ENCODE results near the gene MRPL41.
"Not testable (repeated sequence)": the region's sequence is repeated elsewhere in the genome, so short reads cannot be mapped to it uniquely, and the experiment has no call there.

MRPL41 gene

GRCh38 chr9:137536594-137537131 is 15.0 kb upstream of the MRPL41 start:
- not testable (repeated sequence) for H3K27me3 ChIP-seq (ENCODE audit: insufficient read depth, poor library complexity, severe bottlenecking); H3K4me3 ChIP-seq (replicated peaks; ENCODE audit: insufficient read depth, low read length); H3K27ac ChIP-seq (replicated peaks)
- TF ChIP-seq SPI1 (IDR thresholded peaks at IDR 0.05; ENCODE audit: borderline replicate concordance, low read depth): peak; percentile 28; the same call in 1 of the 2 replicates
- peak; percentile 32 to 66 for DNase-seq (ENCODE audit: low read depth in 1 of 2, low spot score in 1 of 2)

- no peak for DNase-seq (ENCODE audit: low read depth in 1 of 2, low spot score in 1 of 2)
- Histone ChIP-seq H3K27me3 (ENCODE audit: insufficient read depth, poor library complexity, severe bottlenecking) (no peaks in the 10 kb centered on the region), H3K4me3 (replicated peaks; ENCODE audit: insufficient read depth, low read length) (no peak overlapping the region), H3K27ac (replicated peaks) (no peak overlapping the region)
- TF ChIP-seq POLR2AphosphoS5 (IDR thresholded peaks at IDR 0.05; ENCODE audit: low read depth) (no peak), CTCF (IDR thresholded peaks at IDR 0.05; ENCODE audit: insufficient read depth, low read length) (no peak), GABPA (IDR thresholded peaks at IDR 0.05; ENCODE audit: low read depth) (no peak), REST (IDR thresholded peaks at IDR 0.05; ENCODE audit: insufficient replicate concordance, low read depth) (no peak), SPI1 (IDR thresholded peaks at IDR 0.05; ENCODE audit: borderline replicate concordance, low read depth) (no peak)
Observed at GRCh38 chr9:137538058-137538457, 13.6 kb upstream of the MRPL41 start.

GRCh38 chr9:137540536-137540935 is 11.1 kb upstream of the MRPL41 start:
- DNase-seq (ENCODE audit: low read depth in 1 of 2, low spot score in 1 of 2): no peak
- Histone ChIP-seq H3K27me3 (ENCODE audit: insufficient read depth, poor library complexity, severe bottlenecking) (no peaks in the 10 kb centered on the region), H3K27ac (replicated peaks) (no peak overlapping the region), H3K4me3 (replicated peaks; ENCODE audit: insufficient read depth, low read length) (no peak overlapping the region)
- TF ChIP-seq POLR2AphosphoS5 (IDR thresholded peaks at IDR 0.05; ENCODE audit: low read depth) (no peak), REST (IDR thresholded peaks at IDR 0.05; ENCODE audit: insufficient replicate concordance, low read depth) (no peak), SPI1 (IDR thresholded peaks at IDR 0.05; ENCODE audit: borderline replicate concordance, low read depth) (no peak), CTCF (IDR thresholded peaks at IDR 0.05; ENCODE audit: insufficient read depth, low read length) (no peak), GABPA (IDR thresholded peaks at IDR 0.05; ENCODE audit: low read depth) (no peak)

- H3K27ac ChIP-seq (replicated peaks): no peak overlapping the region
- no peak for TF ChIP-seq REST (IDR thresholded peaks at IDR 0.05; ENCODE audit: insufficient replicate concordance, low read depth)
- no peak for TF ChIP-seq SPI1 (IDR thresholded peaks at IDR 0.05; ENCODE audit: borderline replicate concordance, low read depth)
- TF ChIP-seq CTCF (IDR thresholded peaks at IDR 0.05; ENCODE audit: insufficient read depth, low read length): no peak
- no peak for TF ChIP-seq POLR2AphosphoS5 (IDR thresholded peaks at IDR 0.05; ENCODE audit: low read depth)
- no peak overlapping the region for H3K4me3 ChIP-seq (replicated peaks; ENCODE audit: insufficient read depth, low read length)
- DNase-seq (ENCODE audit: low read depth in 1 of 2, low spot score in 1 of 2): no peak
- no peaks in the 10 kb centered on the region for H3K27me3 ChIP-seq (ENCODE audit: insufficient read depth, poor library complexity, severe bottlenecking)
Observed at GRCh38 chr9:137542486-137542885, 9.2 kb upstream of the MRPL41 start.

Measured in HL-60 (cell line).